Dendritic cell treated with granulocyte-macrophage colony-stimulating factor and Interleukin-4, amounts not matched to agents 40 ng/mL and 50 ng/mL, for 4 days (primary cell): ENCODE measurements around the gene DPP9.
"Not testable (repeated sequence)": the region's sequence is repeated elsewhere in the genome, so short reads cannot be mapped to it uniquely, and the experiment has no call there.

ENCODE experiments used
- H3K27ac Mint-ChIP-seq: one replicate; pipeline ENCODE4 v1.8.0; 2022; ENCODE audit warnings: mild to moderate bottlenecking, mixed read lengths
- H3K27me3 Mint-ChIP-seq: one replicate; pipeline ENCODE4 v1.8.0; 2022; ENCODE audit warnings: mild to moderate bottlenecking, mixed read lengths
- H3K36me3 Mint-ChIP-seq: one replicate; pipeline ENCODE4 v1.8.0; 2022; ENCODE audit warnings: low read depth, mixed read lengths
- H3K4me1 Mint-ChIP-seq: one replicate; pipeline ENCODE4 v1.8.0; 2022; ENCODE audit warnings: low read depth, mixed read lengths
- H3K4me3 Mint-ChIP-seq: one replicate; pipeline ENCODE4 v1.8.0; 2022; ENCODE audit warnings: mild to moderate bottlenecking, moderate library complexity, mixed read lengths
- H3K9me3 Mint-ChIP-seq: one replicate; pipeline ENCODE4 v1.8.0; 2022; ENCODE audit warnings: mixed read lengths
- intact Hi-C: fragments of 100-400 bp; cut with micrococcal nuclease; formaldehyde crosslinking; loops from one replicate; pipeline ENCODE4 v1.15.0; 2022

DPP9 gene

GRCh38 chr19:4722671-4723594 is 709 bp downstream of the DPP9 start:
- no peaks in the 10 kb centered on the region for H3K9me3 Mint-ChIP-seq
- H3K27ac Mint-ChIP-seq: peak overlapping the region; percentile 94
- H3K36me3 Mint-ChIP-seq: peaks cover 57% of the 10 kb centered on the region
- H3K4me3 Mint-ChIP-seq: peak overlapping the region; percentile 97
- H3K4me1 Mint-ChIP-seq: peaks cover 56% of the 10 kb centered on the region
- intact Hi-C loops: no loop called here
- H3K27me3 Mint-ChIP-seq: no peaks in the 10 kb centered on the region

GRCh38 chr19:4721196-4721595 is 2.4 kb downstream of the DPP9 start:
- peak overlapping the region; percentile 94 for H3K27ac Mint-ChIP-seq
- no peaks in the 10 kb centered on the region for H3K9me3 Mint-ChIP-seq
- intact Hi-C loops: no loop called here
- peaks cover 72% of the 10 kb centered on the region for H3K4me1 Mint-ChIP-seq
- H3K4me3 Mint-ChIP-seq: peak overlapping the region; percentile 97
- H3K27me3 Mint-ChIP-seq: no peaks in the 10 kb centered on the region
- peaks cover 74% of the 10 kb centered on the region for H3K36me3 Mint-ChIP-seq

- intact Hi-C loops: no loop called here
- H3K27me3 Mint-ChIP-seq: no peaks in the 10 kb centered on the region
- peak overlapping the region; percentile 10 for H3K27ac Mint-ChIP-seq
- peak overlapping the region; percentile 45 for H3K4me3 Mint-ChIP-seq
- H3K4me1 Mint-ChIP-seq: peaks cover 82% of the 10 kb centered on the region
- H3K9me3 Mint-ChIP-seq: no peaks in the 10 kb centered on the region
- H3K36me3 Mint-ChIP-seq: peaks cover 84% of the 10 kb centered on the region
Measured at GRCh38 chr19:4720037-4720700, 3.5 kb downstream of the DPP9 start.

GRCh38 chr19:4719499-4719866 is 4.2 kb downstream of the DPP9 start:
- H3K9me3 Mint-ChIP-seq: no peaks in the 10 kb centered on the region
- peak overlapping the region; percentile 10 for H3K27ac Mint-ChIP-seq
- peaks cover 82% of the 10 kb centered on the region for H3K4me1 Mint-ChIP-seq
- intact Hi-C loops: no loop called here
- H3K4me3 Mint-ChIP-seq: no peak overlapping the region
- peaks cover 91% of the 10 kb centered on the region for H3K36me3 Mint-ChIP-seq
- no peaks in the 10 kb centered on the region for H3K27me3 Mint-ChIP-seq

- H3K27me3 Mint-ChIP-seq: no peaks in the 10 kb centered on the region
- peaks cover 95% of the 10 kb centered on the region for H3K4me1 Mint-ChIP-seq
- peak overlapping the region; percentile 62 for H3K4me3 Mint-ChIP-seq
- H3K27ac Mint-ChIP-seq: peak overlapping the region; percentile 83
- no peaks in the 10 kb centered on the region for H3K9me3 Mint-ChIP-seq
- intact Hi-C loops: no loop called here
- H3K36me3 Mint-ChIP-seq: peaks cover 100% of the 10 kb centered on the region
Measured at GRCh38 chr19:4717966-4718701, 5.5 kb downstream of the DPP9 start.

- H3K36me3 Mint-ChIP-seq: peaks cover 100% of the 10 kb centered on the region
- intact Hi-C loops: no loop called here
- peaks cover 93% of the 10 kb centered on the region for H3K4me1 Mint-ChIP-seq
Measured at GRCh38 chr19:4717191-4717965, 6.3 kb downstream of the DPP9 start.

GRCh38 chr19:4715529-4716221 is 8.0 kb downstream of the DPP9 start:
- Mint-ChIP-seq H3K27me3 (no peaks in the 10 kb centered on the region), H3K4me3 (peak overlapping the region; percentile 55), H3K9me3 (no peaks in the 10 kb centered on the region), H3K4me1 (peaks cover 83% of the 10 kb centered on the region), H3K36me3 (peaks cover 100% of the 10 kb centered on the region), H3K27ac (peak overlapping the region; percentile 83)
- intact Hi-C loops: no loop called here

More at GRCh38 chr19:4717191-4717965, 6.3 kb downstream of the DPP9 start:
- H3K9me3 Mint-ChIP-seq: no peaks in the 10 kb centered on the region
- peak overlapping the region; percentile 62 for H3K4me3 Mint-ChIP-seq
- H3K27ac Mint-ChIP-seq: peak overlapping the region; percentile 83
- no peaks in the 10 kb centered on the region for H3K27me3 Mint-ChIP-seq

- Mint-ChIP-seq H3K27ac (peak overlapping the region; percentile 83), H3K4me3 (peak overlapping the region; percentile 55), H3K4me1 (peaks cover 83% of the 10 kb centered on the region), H3K36me3 (peaks cover 100% of the 10 kb centered on the region)
- H3K27me3 Mint-ChIP-seq, H3K9me3 Mint-ChIP-seq, intact Hi-C loops: not testable (repeated sequence)
Measured at GRCh38 chr19:4715178-4715528, 8.5 kb downstream of the DPP9 start.

- Mint-ChIP-seq H3K4me1 (peaks cover 82% of the 10 kb centered on the region), H3K27me3 (no peaks in the 10 kb centered on the region), H3K36me3 (peaks cover 100% of the 10 kb centered on the region), H3K4me3 (no peak overlapping the region), H3K27ac (peak overlapping the region; percentile 83), H3K9me3 (no peaks in the 10 kb centered on the region)
- intact Hi-C loops: no loop called here
Measured at GRCh38 chr19:4714016-4714415, 9.6 kb downstream of the DPP9 start.

GRCh38 chr19:4713384-4713951 is 10.2 kb downstream of the DPP9 start:
- H3K4me1 Mint-ChIP-seq: peaks cover 82% of the 10 kb centered on the region
- no peaks in the 10 kb centered on the region for H3K9me3 Mint-ChIP-seq
- peak overlapping the region; percentile 83 for H3K27ac Mint-ChIP-seq
- no peak overlapping the region for H3K4me3 Mint-ChIP-seq
- intact Hi-C loops: no loop called here
- H3K27me3 Mint-ChIP-seq: no peaks in the 10 kb centered on the region
- peaks cover 100% of the 10 kb centered on the region for H3K36me3 Mint-ChIP-seq

DNA sequence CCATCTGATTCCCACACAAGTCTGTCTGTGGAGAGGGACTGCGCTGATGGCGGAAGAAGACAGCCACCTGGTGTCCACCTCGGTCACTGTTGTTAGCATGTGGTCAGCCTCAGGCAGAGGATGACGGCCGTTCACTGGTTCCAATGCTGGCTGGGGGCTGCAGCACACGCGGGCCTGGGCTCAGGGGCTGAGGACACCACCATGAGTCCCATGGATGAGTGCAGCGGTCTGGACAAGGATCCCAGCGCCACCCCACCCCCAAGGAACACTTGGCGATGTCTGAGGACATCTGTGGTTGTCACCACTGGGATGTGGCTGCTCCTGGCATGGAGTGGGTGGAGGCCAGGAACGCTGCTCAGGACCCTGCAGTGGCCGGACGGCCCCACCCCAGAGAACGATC is 10.9 kb downstream of the DPP9 start:
- Mint-ChIP-seq H3K27ac (peak overlapping the region; percentile 83), H3K9me3 (no peaks in the 10 kb centered on the region), H3K4me1 (peaks cover 82% of the 10 kb centered on the region), H3K27me3 (no peaks in the 10 kb centered on the region), H3K4me3 (no peak overlapping the region), H3K36me3 (peaks cover 100% of the 10 kb centered on the region)
- intact Hi-C loops: no loop called here

DNA sequence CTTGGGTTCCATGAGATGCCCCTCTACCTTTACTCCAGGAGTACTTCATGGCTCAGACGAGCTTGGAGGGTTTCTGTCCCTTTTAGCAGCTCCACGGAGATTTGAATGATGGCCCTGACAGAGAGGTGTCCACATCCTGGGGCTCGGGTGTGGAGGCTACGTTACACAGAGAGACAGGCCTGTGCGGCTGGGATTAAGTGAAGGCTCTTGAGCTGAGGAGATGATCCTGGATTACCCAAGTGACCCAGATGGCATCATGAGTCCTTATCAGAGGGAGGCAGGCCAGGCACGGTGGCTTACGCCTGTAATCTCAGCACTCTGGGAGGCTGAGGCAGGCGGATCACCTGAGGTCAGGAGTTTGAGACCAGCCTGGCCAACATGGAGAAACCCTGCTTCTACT is 12.4 kb downstream of the DPP9 start:
- Mint-ChIP-seq H3K27me3 (no peaks in the 10 kb centered on the region), H3K4me3 (no peak overlapping the region), H3K4me1 (peaks cover 76% of the 10 kb centered on the region), H3K27ac (peak overlapping the region; percentile 41), H3K36me3 (peaks cover 100% of the 10 kb centered on the region), H3K9me3 (no peaks in the 10 kb centered on the region)
- intact Hi-C loops: no loop called here

DNA sequence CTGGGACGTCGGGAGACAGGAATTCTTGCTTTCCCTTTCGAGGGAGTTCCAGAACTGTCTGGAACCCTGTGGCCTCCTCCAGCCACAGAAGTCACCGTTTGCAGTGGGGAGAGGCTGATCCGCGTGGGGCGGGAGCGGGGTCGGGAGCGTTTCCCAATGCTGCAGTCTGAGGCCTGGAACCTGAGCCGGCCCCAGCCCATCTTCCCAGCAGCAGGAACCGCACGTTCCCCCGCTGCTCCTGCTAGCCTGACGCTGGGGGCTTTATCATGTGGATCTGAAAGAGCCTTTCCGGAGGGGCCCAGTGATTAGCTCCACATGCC is 13.4 kb downstream of the DPP9 start:
- intact Hi-C loops: no loop called here
- H3K36me3 Mint-ChIP-seq: peaks cover 100% of the 10 kb centered on the region
- H3K4me3 Mint-ChIP-seq: no peak overlapping the region
- H3K4me1 Mint-ChIP-seq: peaks cover 67% of the 10 kb centered on the region
- no peaks in the 10 kb centered on the region for H3K27me3 Mint-ChIP-seq
- H3K9me3 Mint-ChIP-seq: no peaks in the 10 kb centered on the region
- H3K27ac Mint-ChIP-seq: peak overlapping the region; percentile 41
